ENCODE data around the gene FXR1. TPM values are rescaled to one million over a fixed set of nuclear protein-coding genes. Genes with fewer than 3 reads are reported as not detected.
A peak's percentile ranks its signal among the peaks of the same experiment; 100 is the strongest.

FXR1 gene
- total and polyA plus RNA-seq, 10 of the 15 experiments (the other 5 are each of a cell fraction or from before 2014, with no cell fraction given): 38.5 to 159 (median 102) TPM

DNA sequence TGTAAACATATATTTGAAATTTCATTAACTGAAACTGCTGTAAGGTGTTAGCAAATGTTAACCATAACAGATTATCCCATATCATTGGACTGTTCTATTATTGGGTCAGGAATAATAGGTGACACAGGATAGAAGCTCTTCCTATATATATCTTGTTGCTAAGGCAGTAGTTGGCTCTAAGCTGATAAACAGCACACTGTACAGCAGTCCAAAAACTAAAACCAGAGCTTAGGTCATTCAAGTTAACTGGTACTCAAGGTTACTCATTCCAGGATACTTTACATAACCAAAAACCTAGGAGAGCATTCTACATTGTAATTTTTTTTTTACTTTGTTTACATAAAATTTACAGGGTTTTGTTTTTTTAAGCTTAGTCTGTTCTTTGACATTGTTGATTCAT is 68.1 kb downstream of the FXR1 start (continued):
- no peak for TF ChIP-seq TBL1XR1 (IDR thresholded peaks at IDR 0.05; ENCODE audit: low read depth, low read length)
- TF ChIP-seq BRCA1 (IDR thresholded peaks at IDR 0.05; ENCODE audit: low read depth, low read length): no peak

DNA sequence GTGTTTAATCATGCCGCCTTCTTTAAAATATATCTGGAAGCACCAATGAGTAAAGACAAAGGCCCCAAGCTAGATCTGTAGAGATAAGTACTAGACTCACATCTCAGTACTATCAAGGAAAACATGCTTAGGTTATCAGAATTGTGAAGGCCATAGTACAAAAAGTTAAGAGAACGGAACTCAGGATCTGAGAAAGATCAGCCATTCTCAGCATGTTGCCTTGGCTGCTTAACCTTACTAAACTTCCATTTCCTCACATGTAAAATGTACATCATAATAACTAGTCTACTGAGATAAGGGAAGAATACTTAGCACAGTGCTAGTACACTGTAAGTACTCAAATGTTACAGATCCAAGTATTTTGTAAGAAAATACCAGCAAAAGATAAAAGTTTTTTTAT is 69.4 kb downstream of the FXR1 start:
- Histone ChIP-seq H3K9ac (ENCODE audit: control insufficient read depth, insufficient read depth, low read length) (no peak overlapping the region), H3K4me3 (no peak overlapping the region), H2AFZ (ENCODE audit: control insufficient read depth, low read depth, low read length) (no peak overlapping the region), H3K4me1 (ENCODE audit: control insufficient read depth, insufficient read depth, low read length) (no peaks in the 10 kb centered on the region), H3K36me3 (ENCODE audit: control insufficient read depth in 2 of 2, insufficient read depth in 2 of 2, low read length in 1 of 2) (no peaks in the 10 kb centered on the region), H3K27ac (ENCODE audit: control insufficient read depth, insufficient read depth) (no peak overlapping the region), H3K4me2 (ENCODE audit: control insufficient read depth, insufficient read depth) (no peak overlapping the region), H4K20me1 (ENCODE audit: control insufficient read depth, insufficient read depth) (no peaks in the 10 kb centered on the region), H3K9me3 (replicated peaks; ENCODE audit: control insufficient read depth, insufficient read depth, low read length) (no peaks in the 10 kb centered on the region), H3K79me2 (ENCODE audit: control insufficient read depth, insufficient read depth, low read length) (no peaks in the 10 kb centered on the region), H3K27me3 (replicated peaks in 1 of 2; ENCODE audit: control insufficient read depth in 2 of 2, insufficient read depth in 2 of 2, low read length in 1 of 2) (no peaks in the 10 kb centered on the region)
- CTCF ChIA-PET: no interaction called here
- RAD21 ChIA-PET (ENCODE audit: unreplicated experiment): no interaction called here
- TF ChIP-seq POLR2AphosphoS2 (IDR thresholded peaks at IDR 0.05; ENCODE audit: low read depth, low read length) (0 out of 2 replicates have a peak, but pooled peaks have one; percentile 26), RB1 (IDR thresholded peaks at IDR 0.05; ENCODE audit: borderline replicate concordance) (no peak), BCL11A (IDR thresholded peaks at IDR 0.05; ENCODE audit: low read depth, low read length) (no peak)
- TF ChIP-seq, protein P1, sequence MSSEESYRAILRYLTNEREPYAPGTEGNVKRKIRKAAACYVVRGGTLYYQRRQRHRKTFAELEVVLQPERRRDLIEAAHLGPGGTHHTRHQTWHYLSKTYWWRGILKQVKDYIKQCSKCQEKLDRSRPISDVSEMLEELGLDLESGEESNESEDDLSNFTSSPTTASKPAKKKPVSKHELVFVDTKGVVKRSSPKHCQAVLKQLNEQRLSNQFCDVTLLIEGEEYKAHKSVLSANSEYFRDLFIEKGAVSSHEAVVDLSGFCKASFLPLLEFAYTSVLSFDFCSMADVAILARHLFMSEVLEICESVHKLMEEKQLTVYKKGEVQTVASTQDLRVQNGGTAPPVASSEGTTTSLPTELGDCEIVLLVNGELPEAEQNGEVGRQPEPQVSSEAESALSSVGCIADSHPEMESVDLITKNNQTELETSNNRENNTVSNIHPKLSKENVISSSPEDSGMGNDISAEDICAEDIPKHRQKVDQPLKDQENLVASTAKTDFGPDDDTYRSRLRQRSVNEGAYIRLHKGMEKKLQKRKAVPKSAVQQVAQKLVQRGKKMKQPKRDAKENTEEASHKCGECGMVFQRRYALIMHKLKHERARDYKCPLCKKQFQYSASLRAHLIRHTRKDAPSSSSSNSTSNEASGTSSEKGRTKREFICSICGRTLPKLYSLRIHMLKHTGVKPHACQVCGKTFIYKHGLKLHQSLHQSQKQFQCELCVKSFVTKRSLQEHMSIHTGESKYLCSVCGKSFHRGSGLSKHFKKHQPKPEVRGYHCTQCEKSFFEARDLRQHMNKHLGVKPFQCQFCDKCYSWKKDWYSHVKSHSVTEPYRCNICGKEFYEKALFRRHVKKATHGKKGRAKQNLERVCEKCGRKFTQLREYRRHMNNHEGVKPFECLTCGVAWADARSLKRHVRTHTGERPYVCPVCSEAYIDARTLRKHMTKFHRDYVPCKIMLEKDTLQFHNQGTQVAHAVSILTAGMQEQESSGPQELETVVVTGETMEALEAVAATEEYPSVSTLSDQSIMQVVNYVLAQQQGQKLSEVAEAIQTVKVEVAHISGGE (CRISPR knock-in tag; IDR thresholded peaks at IDR 0.05): no peak
- FAIRE-seq: no peak
- no peak for DNase-seq (ENCODE audit: low read depth, low spot score)
- no TSS peak for BruUV-seq (replicated peaks)
- 100% methylated on average over 2 of the region's 2 CpGs for WGBS (ENCODE audit: insufficient coverage, insufficient replicate concordance, low lambda C conversion rate, missing lambda C conversion rate)
- intact Hi-C loops (cut with micrococcal nuclease; ENCODE audit: unreplicated experiment): no loop called here
- SMC1A ChIA-PET (ENCODE audit: uncharacterized antibody, unreplicated experiment): no interaction called here
- in situ Hi-C loops (cut with MboI): no loop called here
- no peak for ATAC-seq
- POLR2A ChIA-PET: no interaction called here
